NCI-H1105 treated with DMSO at 0.1 percent for 48 hours (cell line): Measurements from ENCODE around the gene ZNHIT1.
"Not testable (repeated sequence)": the region's sequence is repeated elsewhere in the genome, so short reads cannot be mapped to it uniquely, and the experiment has no call there.

Source experiments
- DNase-seq: peaks from one replicate; lab custom pipeline; 2025; lab: John Stamatoyannopoulos, UW

ZNHIT1 gene

GRCh38 chr7:101186844-101187428 lies 31.0 kb upstream of the ZNHIT1 start:
- no peak for DNase-seq

GRCh38 chr7:101189109-101189508 lies 28.9 kb upstream of the ZNHIT1 start:
- DNase-seq: no peak

DNA sequence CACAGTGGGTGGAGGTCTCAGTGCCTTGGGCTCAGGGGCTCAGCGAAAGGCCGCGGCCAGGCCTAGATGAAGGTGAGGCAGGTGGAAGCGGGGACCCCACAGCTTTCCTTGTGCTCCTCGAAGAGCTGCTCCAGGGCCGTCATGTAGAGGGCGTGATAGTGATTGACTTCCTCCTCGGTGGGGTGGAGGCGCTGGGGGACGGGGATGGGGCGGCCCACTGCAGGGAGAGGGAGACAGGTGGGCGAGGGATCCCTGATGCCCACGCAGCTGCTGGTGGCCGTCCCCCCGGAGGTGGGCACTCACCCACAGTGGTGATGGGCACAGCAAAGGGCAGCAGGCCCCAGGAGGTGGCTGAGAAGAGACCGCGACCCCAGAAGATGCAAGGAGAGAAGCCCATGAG lies 22.1 kb upstream of the ZNHIT1 start:
- no peak for DNase-seq

- DNase-seq: no peak
These were observed 20.0 kb upstream of the ZNHIT1 start for GRCh38 chr7:101197991-101198390.

- DNase-seq: no peak
These were observed 19.5 kb upstream of the ZNHIT1 start for GRCh38 chr7:101198476-101198875.

DNA sequence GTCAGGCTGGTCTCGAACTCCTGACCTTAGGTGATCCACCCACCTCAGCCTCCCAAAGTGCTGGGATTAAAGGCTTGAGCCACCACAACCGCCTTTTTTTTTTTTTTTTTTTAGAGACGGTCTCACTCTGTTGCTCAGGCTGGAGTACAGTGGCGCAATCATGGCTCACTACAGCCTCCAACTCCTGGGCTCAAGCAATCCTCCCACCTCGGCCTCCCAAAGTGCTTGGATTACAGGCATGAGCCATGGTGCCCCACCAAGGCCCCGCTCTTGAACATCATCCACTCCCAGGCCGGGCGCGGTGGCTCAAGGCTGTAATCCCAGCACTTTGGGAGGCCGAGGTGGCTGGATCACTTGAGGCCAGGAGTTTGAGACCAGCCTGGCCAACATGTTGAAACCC lies 18.4 kb upstream of the ZNHIT1 start:
- DNase-seq: not testable (repeated sequence)

DNA sequence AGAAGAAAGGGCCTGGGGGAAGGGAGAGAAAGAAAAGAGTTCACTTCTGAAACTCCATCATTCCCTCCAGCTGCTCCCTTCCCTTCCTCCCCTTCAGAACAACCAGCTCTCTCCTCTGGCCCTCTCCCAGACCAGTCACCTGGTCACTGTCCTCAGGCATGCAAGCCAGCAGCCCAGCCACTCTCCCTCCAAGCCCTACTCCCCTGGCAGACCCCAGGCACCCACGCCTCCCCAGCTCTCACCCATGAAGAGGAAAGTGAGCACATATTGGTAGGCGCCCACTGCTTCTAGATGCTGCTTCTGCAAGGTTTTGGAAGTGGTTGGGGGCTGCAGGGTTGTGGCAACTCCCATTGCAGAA lies 17.5 kb upstream of the ZNHIT1 start:
- no peak for DNase-seq

DNA sequence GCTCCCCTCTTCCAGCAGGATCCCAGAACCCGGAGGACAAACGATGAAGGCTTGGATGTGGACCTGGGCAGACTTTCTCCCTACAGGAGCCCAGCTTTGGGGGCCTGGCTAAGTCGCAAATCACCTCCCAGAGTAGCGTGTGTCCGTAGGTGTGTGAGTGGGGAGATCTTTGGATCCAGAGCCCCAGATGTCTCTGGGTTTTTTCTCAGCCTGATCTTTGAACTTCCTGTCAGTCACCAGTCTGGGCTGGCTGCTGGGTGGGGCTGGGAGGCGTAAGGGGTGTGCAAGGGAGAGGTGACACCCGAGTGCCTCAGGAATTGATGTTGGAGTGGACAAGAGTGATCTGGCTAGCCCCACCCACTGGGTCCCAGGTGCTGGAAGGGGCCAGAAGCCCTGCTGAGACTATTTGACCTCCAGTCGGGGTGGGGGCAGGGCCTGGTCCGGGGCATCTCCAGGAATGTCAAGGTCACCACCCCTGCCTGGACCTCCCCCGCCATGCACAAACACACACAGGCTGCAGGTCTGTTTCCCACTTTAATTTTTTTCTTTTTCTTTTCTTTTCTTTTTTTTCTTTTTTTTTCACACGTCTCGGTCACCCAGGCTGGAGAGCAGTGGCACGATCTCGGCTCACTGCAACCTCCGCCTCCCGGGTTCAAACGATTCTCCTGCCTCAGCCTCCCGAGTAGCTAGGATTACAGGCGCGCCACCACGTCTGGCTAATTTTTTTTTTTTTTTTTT lies 16.9 kb upstream of the ZNHIT1 start, which contains the start of gene MOGAT3:
MOGAT3 (minus strand) TSS at position 175 of the 738 bp plus-strand sequence. CDS start 182 bp downstream, outside the sequence.
- DNase-seq: no peak

DNA sequence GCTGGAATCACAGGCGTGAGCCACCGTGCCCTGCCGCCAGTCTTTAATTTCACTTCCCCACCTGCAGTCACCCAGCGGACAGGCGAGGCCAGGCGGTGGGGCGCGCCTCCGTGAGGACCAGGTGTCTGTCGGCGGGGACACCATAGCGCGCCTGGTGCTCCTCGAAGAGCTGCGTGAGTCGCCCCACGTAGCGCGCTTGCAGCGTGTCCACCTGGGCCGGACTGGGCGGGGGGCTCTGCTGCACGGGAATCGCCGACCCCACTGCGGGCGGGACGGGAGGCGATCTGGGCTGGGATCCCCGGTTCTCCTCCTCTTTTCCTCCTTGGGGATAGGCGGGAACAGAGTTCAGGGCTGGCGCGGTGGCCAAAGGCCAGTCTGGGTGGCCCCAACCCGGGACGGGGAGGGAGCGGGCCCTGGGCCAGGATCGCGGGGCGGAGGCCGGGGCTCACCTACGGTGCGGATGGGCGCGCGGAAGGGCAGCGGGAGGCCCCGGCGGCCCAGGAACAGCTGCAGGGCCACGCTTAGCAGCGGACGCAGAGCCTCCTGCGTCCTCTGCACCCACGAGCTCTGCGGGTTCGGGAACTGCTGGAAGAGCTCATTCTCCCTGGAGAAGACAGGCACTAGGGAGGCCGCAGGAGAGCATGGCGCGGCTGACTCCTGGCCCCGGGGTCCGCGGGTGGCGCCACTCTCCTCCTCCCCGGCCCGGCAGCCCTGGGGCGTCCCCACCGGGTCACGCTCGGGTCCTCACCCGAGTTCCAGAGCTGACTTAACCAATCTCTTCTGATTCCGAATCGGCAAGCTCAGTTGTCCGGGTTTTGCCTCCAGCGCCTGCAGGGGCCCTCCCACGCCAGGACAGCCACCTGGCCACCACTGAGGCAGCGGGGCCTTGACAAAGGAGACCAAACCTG lies 16.0 kb upstream of the ZNHIT1 start:
- DNase-seq: no peak

GRCh38 chr7:101202603-101202918 lies 15.4 kb upstream of the ZNHIT1 start:
- no peak for DNase-seq

- not testable (repeated sequence) for DNase-seq
These were observed 13.9 kb upstream of the ZNHIT1 start for GRCh38 chr7:101203740-101204738.

- DNase-seq: no peak
These were observed 11.9 kb upstream of the ZNHIT1 start for GRCh38 chr7:101205901-101206664.

- DNase-seq: no peak
These were observed 11.3 kb upstream of the ZNHIT1 start for GRCh38 chr7:101206665-101207042.

GRCh38 chr7:101207459-101207858 lies 10.5 kb upstream of the ZNHIT1 start:
- no peak for DNase-seq

- DNase-seq: no peak
These were observed 9.2 kb upstream of the ZNHIT1 start for GRCh38 chr7:101208794-101209193.

- DNase-seq: no peak
These were observed 7.8 kb upstream of the ZNHIT1 start for GRCh38 chr7:101210143-101210542.

GRCh38 chr7:101211501-101211900 lies 6.5 kb upstream of the ZNHIT1 start:
- DNase-seq: no peak

DNA sequence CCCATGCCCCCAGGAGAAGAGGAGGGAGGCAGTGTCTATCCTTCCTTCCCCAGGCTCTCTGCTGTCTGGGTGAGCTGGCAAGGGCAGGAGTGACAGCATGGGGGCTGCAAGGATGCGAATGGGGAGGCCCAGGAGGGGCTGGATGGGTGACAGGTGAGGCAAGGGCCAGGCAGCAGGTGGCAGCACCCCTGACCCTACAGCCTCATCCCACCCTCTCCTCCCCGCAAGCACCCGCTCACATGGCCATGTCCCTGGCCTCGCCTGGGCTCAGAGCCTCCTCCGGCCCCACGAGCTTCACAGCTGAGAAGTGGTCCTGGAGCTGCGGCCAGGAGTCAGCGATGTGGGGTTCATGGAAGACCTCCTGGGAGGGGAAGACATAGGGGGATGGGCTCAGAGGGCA lies 6.0 kb upstream of the ZNHIT1 start:
- DNase-seq: no peak

DNA sequence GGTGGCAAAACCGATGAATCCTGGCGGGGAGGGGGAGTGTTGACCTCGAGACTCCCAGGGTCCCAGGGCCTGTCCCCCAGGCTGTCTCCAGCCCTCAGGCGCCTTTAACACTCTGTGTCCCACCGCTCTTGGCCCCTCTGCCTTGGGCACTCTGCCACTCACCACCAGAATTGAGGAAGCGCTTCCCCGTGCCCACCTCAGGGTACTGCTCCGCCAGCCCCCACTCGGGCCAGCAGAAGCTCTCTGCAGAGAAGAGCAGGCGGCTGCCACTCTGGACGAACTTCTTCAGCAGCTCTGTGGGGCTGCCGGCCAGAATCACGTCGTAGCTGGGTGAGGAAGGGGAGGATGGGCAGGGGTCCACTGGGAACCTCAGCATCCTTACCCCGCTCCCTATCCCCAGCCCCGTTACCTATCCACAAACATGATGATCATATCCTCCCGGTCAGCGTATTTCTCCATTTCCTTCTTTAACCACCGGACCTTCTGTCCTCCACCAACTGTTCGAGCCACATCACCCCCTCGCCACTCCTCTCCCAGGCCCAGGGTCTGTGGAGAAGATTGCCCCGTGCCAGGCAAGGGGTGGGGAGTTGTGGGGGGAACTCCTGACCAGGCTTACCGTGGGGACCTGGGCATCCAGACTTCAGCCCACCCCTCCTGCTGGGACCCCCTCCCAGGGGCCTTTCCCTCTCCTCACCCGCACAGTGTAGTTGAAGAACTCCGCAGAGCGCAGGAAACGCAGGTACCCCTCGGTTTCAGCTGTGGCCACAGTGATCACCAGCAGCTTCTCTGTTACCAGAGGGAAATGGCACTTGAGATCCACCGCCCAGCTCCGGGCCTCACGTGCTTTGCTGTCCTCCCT lies 1.7 kb upstream of the ZNHIT1 start:
- no peak for DNase-seq

GRCh38 chr7:101216860-101217387 lies 1.0 kb upstream of the ZNHIT1 start:
- no peak for DNase-seq
